Measurements from ENCODE around the gene M6PR. TPM values are rescaled to one million over a fixed set of nuclear protein-coding genes. Genes with fewer than 3 reads are reported as not detected.

Gene M6PR
- 309 and 402 TPM in 2 replicates for total RNA-seq

DNA sequence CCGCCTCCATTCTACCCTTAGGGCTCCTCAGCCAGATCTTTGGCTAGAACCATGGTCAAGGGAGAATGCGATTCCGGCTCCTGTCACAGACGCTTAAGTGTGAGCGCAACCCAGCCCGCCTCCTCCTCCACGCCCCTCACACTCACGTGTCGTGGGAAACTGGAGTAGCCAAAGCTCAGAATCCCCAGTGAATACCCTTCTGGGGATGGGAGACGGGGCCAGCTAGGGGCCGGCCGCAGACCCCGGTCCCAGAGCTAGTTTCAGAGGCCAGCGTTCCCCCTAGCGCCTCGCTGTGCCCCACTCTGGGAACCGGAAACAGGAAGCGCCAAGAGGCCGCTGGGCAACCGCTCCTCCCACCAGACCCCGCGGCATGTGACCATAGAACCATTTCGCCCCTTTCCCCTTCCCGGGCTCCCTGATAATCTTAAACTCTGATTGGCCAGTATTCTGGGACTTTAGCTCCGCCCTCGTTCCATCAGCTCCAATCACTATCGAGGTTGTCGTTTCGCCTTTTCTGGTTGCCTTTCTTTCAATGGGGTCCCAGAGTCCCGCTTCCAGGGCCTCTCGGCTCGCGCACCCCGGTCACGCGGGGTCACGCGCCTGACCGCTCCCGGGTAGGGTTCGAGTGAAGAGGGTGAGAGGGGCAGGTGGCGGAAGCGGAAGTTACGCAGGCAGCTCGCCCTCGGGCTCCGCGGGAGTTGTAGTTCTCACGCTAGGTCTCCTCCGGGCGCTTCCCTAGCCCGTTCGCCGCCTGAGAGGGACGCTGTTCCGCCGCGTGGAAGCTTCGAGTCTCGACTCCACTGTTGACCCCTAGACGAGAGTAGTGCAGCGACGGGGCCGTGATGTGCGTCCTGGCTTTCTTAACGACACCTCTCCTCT is at the start of gene M6PR:
TSS of gene M6PR (minus strand) at position 304 of the 879 bp plus-strand sequence. CDS start 3,241 bp downstream, outside the sequence.

DNA sequence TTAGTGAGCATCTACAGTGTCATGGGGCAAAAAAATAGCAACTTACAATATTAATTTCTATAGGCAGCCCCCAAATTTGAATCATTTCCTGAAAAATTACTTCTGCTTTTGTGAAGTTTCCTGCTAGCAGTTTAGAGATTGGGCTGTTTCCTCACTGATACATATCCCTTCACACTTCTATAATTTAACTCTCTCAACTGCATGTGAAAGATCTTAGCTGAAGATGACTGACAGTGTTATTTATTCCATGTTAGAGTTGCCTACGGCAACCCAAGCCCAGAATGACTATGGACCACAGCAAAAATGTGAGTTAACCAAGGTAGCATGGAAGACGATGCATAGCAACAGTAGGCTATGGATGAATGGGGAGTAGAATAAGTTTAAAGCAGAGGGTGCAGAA is 40.0 kb upstream of the M6PR start, which contains the start of gene KLRG1:
TSS of gene KLRG1 (plus strand) at position 134 of the 400 bp plus-strand sequence. CDS start at position 224, 90 bp downstream.

DNA sequence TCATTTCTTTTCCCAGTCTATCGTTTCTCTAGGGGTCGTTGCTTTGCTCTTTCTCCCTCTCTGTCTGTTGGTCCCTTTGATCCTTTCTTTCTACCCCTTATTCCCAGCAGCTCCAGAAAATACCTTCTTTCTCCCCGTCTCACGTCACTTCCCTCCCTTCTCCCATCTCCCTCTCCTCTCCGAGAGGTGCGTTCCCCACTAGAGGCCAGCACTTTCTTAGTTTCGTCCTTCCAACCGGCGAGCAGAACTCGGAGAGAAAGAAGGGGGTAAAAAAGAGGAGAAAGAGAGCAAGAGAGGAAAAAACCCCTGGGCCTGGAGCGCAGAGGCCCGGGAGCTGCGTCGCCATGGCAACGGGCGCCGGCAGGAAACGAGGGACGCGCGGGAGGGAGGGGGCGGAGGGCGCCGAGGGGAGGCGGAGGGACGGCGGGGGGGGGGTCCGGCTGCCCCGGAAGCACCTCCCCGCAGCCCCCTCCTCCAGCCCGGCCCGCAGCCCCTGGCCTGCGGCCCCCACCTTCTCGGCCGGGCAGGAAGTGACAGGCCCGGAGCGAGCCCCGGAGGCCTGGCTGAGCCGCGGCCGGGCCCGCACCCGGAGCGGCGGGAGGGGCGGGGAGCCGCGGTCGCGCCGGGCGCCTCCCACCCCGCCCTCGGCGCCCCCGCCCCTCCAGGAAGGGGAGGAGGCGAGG is 35.3 kb downstream of the M6PR start, which contains the start of gene PHC1:
TSS of gene PHC1 (plus strand) at position 477 of the 683 bp plus-strand sequence. CDS start 3,169 bp downstream, outside the sequence.

Other genes starting within 250 kb of the M6PR start
- 0.09 and 0.14 TPM in 2 replicates for gene A2ML1, start 127.0 kb downstream of the M6PR start, total RNA-seq
- gene PHC1, start 35.1 kb downstream of the M6PR start, total RNA-seq: 8.5 and 12.5 TPM in 2 replicates
- gene KLRG1, start 39.9 kb upstream of the M6PR start, total RNA-seq: 0.28 and 0.65 TPM in 2 replicates
- 10.8 and 12.1 TPM in 2 replicates for gene A2M, start 166.3 kb upstream of the M6PR start, total RNA-seq